ENCODE measurements around the gene NUP98.
"Not testable (repeated sequence)": the region's sequence is repeated elsewhere in the genome, so short reads cannot be mapped to it uniquely, and the experiment has no call there.

The NUP98 gene

GRCh38 chr11:3796346-3796745 is 1.0 kb downstream of the NUP98 start:
- DNase-seq = no peak

- no peak for DNase-seq
Observed at GRCh38 chr11:3796002-3796311, 1.4 kb downstream of the NUP98 start.

GRCh38 chr11:3795131-3796001 is 2.0 kb downstream of the NUP98 start:
- DNase-seq = no peak

- not testable (repeated sequence) for DNase-seq
Observed at GRCh38 chr11:3794387-3794786, 3.0 kb downstream of the NUP98 start.

- no peak for DNase-seq
Observed at GRCh38 chr11:3786781-3787428, 10.4 kb downstream of the NUP98 start.

- peak; percentile 61 to 65 for DNase-seq
Observed at GRCh38 chr11:3783611-3784010, 13.7 kb downstream of the NUP98 start.

- no peak for DNase-seq
Observed at GRCh38 chr11:3782963-3783362, 14.4 kb downstream of the NUP98 start.

GRCh38 chr11:3781423-3781822 is 15.9 kb downstream of the NUP98 start:
- peak; percentile 90 to 96 for DNase-seq

GRCh38 chr11:3775736-3776406 is 21.5 kb downstream of the NUP98 start:
- no peak for DNase-seq

- DNase-seq = no peak
Observed at GRCh38 chr11:3773180-3773579, 24.2 kb downstream of the NUP98 start.

GRCh38 chr11:3767536-3767935 is 29.8 kb downstream of the NUP98 start:
- DNase-seq = peak; percentile 36 to 77

- DNase-seq = peak in 1 of 2 donors; percentile 80
Observed at GRCh38 chr11:3766836-3767235, 30.5 kb downstream of the NUP98 start.

- DNase-seq = peak; percentile 73 to 80
Observed at GRCh38 chr11:3764266-3764665, 33.1 kb downstream of the NUP98 start.

- DNase-seq = no peak
Observed at GRCh38 chr11:3755151-3755550, 42.2 kb downstream of the NUP98 start.

- no peak for DNase-seq
Observed at GRCh38 chr11:3753110-3753509, 44.2 kb downstream of the NUP98 start.

- DNase-seq = peak; percentile 87 to 92
Observed at GRCh38 chr11:3747704-3748103, 49.6 kb downstream of the NUP98 start.

- DNase-seq = no peak
Observed at GRCh38 chr11:3745161-3745560, 52.2 kb downstream of the NUP98 start.

GRCh38 chr11:3738723-3739122 is 58.6 kb downstream of the NUP98 start:
- no peak for DNase-seq

GRCh38 chr11:3738241-3738640 is 59.1 kb downstream of the NUP98 start:
- DNase-seq = no peak

- DNase-seq = no peak
Observed at GRCh38 chr11:3737386-3737933, 59.9 kb downstream of the NUP98 start.

- DNase-seq = no peak
Observed at GRCh38 chr11:3736816-3737215, 60.5 kb downstream of the NUP98 start.

GRCh38 chr11:3735827-3736226 is 61.5 kb downstream of the NUP98 start:
- DNase-seq = no peak

- peak in 1 of 2 donors; percentile 14 for DNase-seq
Observed at GRCh38 chr11:3732671-3733436, 64.5 kb downstream of the NUP98 start.

Measured in inflammatory macrophage treated with lipopolysaccharide for 1 hour (primary cell).